ENCODE results near the gene CFAP99. TPM values are rescaled to one million over a fixed set of nuclear protein-coding genes. Genes with fewer than 3 reads are reported as not detected.

The CFAP99 gene
- total RNA-seq, 4 donors from 2014 or later = not detected

DNA sequence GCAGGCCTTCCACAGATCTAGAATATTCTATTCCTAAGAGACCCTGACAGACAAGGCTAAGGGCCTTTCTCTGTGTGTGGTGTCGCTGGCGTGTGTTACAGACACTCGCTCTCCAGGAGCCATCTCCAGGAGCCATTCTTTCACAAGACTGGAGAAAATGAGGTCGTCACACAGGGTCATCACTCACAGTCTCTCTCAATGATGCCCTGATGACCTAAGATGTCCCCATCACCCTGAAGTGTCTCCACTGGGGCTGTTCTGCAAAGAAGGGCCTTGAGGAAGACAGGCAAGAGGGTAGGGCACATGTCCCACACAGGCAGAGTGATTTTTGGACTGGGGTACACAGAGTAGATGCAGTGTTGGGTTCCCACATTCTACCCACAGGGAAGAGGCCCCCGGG, 35.0 kb upstream of the CFAP99 start:
- DNase-seq (ENCODE audit: low spot score in 2 of 2) = no peak
- intact Hi-C loops (cut with DNase I; ENCODE audit: low total_unique reads) = no loop called here
- no peak overlapping the region for H3K4me3 ChIP-seq (ENCODE audit: low read depth, poor library complexity, severe bottlenecking)
- 88 to 95% methylated on average over 5 of the region's 5 CpGs for WGBS, 2 donors
- TF ChIP-seq, protein P1, sequence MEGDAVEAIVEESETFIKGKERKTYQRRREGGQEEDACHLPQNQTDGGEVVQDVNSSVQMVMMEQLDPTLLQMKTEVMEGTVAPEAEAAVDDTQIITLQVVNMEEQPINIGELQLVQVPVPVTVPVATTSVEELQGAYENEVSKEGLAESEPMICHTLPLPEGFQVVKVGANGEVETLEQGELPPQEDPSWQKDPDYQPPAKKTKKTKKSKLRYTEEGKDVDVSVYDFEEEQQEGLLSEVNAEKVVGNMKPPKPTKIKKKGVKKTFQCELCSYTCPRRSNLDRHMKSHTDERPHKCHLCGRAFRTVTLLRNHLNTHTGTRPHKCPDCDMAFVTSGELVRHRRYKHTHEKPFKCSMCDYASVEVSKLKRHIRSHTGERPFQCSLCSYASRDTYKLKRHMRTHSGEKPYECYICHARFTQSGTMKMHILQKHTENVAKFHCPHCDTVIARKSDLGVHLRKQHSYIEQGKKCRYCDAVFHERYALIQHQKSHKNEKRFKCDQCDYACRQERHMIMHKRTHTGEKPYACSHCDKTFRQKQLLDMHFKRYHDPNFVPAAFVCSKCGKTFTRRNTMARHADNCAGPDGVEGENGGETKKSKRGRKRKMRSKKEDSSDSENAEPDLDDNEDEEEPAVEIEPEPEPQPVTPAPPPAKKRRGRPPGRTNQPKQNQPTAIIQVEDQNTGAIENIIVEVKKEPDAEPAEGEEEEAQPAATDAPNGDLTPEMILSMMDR (IDR thresholded peaks at IDR 0.05) = no peak
- no peak for TF ChIP-seq POLR2A (IDR thresholded peaks at IDR 0.05)

- TF ChIP-seq POLR2A (IDR thresholded peaks at IDR 0.05) = no peak
- TF ChIP-seq, protein P1 (IDR thresholded peaks at IDR 0.05) = no peak
- WGBS, 2 donors = 80 to 82% methylated on average over 6 of the region's 6 CpGs
- no peak for DNase-seq (ENCODE audit: low spot score in 2 of 2)
- H3K4me3 ChIP-seq (ENCODE audit: low read depth, poor library complexity, severe bottlenecking) = no peak overlapping the region
- intact Hi-C loops (cut with DNase I; ENCODE audit: low total_unique reads) = no loop called here
Observed at GRCh38 chr4:2384245-2384644, 34.5 kb upstream of the CFAP99 start.

DNA sequence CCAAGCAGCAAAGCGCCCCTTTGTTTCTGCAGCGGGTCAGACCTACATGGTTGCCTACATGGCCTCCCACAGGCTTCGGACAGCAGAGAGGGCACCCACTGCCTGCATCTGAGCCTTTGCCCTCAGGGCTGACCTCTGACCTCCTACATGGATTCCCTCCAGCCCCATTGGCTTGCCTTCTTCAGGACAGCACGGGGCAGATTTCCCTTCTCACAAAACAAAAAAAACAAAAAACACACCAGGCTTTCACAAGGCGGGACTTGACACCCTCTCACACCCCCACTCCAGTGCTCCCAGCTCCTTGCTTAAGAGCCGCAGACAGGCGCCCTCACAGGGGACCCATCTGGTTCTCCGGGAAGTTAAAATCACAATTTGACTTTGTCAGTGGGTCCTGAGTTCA, 33.2 kb upstream of the CFAP99 start:
- no peak for TF ChIP-seq POLR2A (IDR thresholded peaks at IDR 0.05)
- TF ChIP-seq, protein P1 (IDR thresholded peaks at IDR 0.05) = no peak
- no peak overlapping the region for H3K4me3 ChIP-seq (ENCODE audit: low read depth, poor library complexity, severe bottlenecking)
- intact Hi-C loops (cut with DNase I; ENCODE audit: low total_unique reads) = no loop called here
- DNase-seq (ENCODE audit: low spot score in 2 of 2) = no peak
- 87 to 89% methylated on average over 6 to 8 of the region's 8 CpGs for WGBS, 2 donors

DNA sequence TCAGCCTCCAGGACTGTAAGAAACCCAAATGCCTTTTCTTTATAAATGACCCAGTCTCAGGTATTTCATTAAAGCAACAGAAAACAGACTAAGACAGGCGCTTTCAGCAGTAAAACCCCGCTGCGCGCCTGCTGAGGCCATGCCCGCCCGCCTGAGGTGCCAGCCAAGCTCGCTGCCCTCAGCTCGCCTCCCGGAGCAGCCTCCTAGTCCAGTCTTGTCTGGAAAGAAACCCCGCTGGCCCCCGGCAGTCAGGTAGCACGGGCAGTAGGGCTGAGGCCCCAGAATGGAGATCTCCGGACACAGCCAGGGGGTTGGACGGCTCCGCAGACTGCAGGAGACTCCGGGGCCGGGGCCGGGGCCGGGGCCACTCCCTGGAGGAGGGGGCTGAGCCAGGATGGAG, 32.0 kb upstream of the CFAP99 start:
- 94 to 96% methylated on average over 18 to 19 of the region's 19 CpGs for WGBS, 2 donors
- no peak overlapping the region for H3K4me3 ChIP-seq (ENCODE audit: low read depth, poor library complexity, severe bottlenecking)
- intact Hi-C loops (cut with DNase I; ENCODE audit: low total_unique reads) = no loop called here
- TF ChIP-seq, protein P1 (IDR thresholded peaks at IDR 0.05) = no peak
- no peak for TF ChIP-seq POLR2A (IDR thresholded peaks at IDR 0.05)
- DNase-seq (ENCODE audit: low spot score in 2 of 2) = no peak

- no peak overlapping the region for H3K4me3 ChIP-seq (ENCODE audit: low read depth, poor library complexity, severe bottlenecking)
- 89 to 93% methylated on average over 13 to 16 of the region's 17 CpGs for WGBS, 2 donors
- intact Hi-C loops (cut with DNase I; ENCODE audit: low total_unique reads) = no loop called here
- no peak for DNase-seq (ENCODE audit: low spot score in 2 of 2)
- TF ChIP-seq POLR2A (IDR thresholded peaks at IDR 0.05) = no peak
- TF ChIP-seq, protein P1 (IDR thresholded peaks at IDR 0.05) = no peak
Observed at GRCh38 chr4:2387218-2387617, 31.5 kb upstream of the CFAP99 start.

DNA sequence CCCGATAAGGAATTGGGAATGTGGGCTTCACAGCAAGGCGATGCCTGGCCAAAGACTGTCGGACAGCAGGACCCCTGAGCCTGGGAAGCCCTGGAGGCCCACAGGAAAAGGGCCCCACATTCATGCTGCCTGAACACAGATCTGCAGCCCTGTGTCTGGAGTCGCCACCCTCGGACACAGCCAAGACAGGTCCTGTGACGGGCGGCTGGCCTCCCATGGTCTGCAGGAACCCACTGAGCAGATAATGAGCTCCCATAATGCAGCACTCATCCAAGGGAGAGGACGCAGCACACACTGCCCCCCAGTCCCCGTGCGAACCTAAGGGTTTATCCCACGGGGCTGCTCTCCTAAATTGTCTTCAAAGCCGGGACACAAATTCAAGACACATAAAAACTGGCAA, 30.9 kb upstream of the CFAP99 start:
- intact Hi-C loops (cut with DNase I; ENCODE audit: low total_unique reads) = no loop called here
- 96 to 97% methylated on average over 9 to 12 of the region's 12 CpGs for WGBS, 2 donors
- H3K4me3 ChIP-seq (ENCODE audit: low read depth, poor library complexity, severe bottlenecking) = no peak overlapping the region
- TF ChIP-seq, protein P1 (IDR thresholded peaks at IDR 0.05) = no peak
- DNase-seq (ENCODE audit: low spot score in 2 of 2) = no peak
